ENCODE results near the gene FOXO4. TPM values are rescaled to one million over a fixed set of nuclear protein-coding genes. Genes with fewer than 3 reads are reported as not detected.

Gene FOXO4
- total and polyA plus RNA-seq, 2 of the 13 experiments (the other 11 are each of a cell fraction or from before 2014, with no cell fraction given), result 5.1 to 5.7 TPM

DNA sequence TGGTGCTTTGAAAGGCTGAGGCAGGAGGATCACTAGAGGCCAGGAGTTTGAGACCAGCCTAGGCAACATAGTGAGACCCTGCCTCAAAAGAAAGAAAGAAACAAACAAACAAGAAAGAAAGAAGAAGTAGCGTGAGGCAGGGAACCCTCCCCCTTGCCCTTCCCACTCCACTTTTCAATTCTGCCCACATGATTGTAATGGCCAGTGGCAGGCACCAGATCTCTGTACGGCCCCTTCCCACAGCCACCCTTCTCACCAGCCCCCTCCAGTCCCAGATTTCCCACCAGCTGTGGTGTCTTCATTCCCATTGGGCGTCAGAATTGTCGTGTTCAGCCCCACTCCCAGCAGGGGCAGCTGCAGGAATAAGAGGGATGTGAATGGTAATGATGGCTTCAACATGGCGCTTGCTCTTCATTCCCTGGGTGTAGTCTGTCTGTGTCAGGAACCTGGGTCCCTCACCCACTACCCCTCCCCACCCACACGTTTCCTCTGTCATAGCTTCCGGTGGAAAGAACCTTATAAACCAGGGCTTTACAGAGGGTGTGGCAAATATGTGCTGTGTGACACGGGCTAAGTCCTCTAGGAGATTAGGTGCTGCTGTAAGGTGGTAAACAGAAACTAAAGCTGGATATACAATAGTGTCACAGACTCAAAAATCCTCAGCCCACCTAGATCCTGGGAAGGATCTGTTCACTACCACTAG, 15.6 kb downstream of the FOXO4 start, which contains the start of gene IL2RG:
TSS of gene IL2RG (minus strand) at position 437 of the 703 bp plus-strand sequence. CDS start at position 399, 38 bp downstream.
- no peaks in the 10 kb centered on the region for H3K36me3 ChIP-seq (replicated peaks in 1 of 2; ENCODE audit: control insufficient read depth in 1 of 2, insufficient read depth in 2 of 2, low read length in 2 of 2)
- POLR2A ChIA-PET, result no interaction called here
- intact Hi-C loops (cut with micrococcal nuclease; ENCODE audit: unreplicated experiment) (no loop called here), in situ Hi-C loops (cut with HindIII; ENCODE audit: extremely low pct_ligation_motif_present, low pct_unique_long_range_greater_than_20kb) (no loop called here)
- CTCF ChIA-PET (ENCODE audit: low intra/inter-chr PET ratio, low total read pairs), result no interaction called here
- no peaks in the 10 kb centered on the region for H3K79me2 ChIP-seq (ENCODE audit: insufficient read depth, low read length)
- no peak within 1 kb of the TSS for H3K4me3 ChIP-seq (replicated peaks in 1 of 3; ENCODE audit: insufficient read depth in 1 of 3, low read depth in 2 of 3, low read length in 3 of 3)
- no peaks in the 10 kb centered on the region for H3K9me3 ChIP-seq (ENCODE audit: low read length)
- no peaks in the 10 kb centered on the region for H3K4me1 ChIP-seq (ENCODE audit: insufficient read depth, low read length)
- ATAC-seq, result no peak
- WGBS (ENCODE audit: low lambda C conversion rate), result 28% methylated on average over 7 of the region's 8 CpGs
- FAIRE-seq, result no peak
- H2AFZ ChIP-seq (ENCODE audit: low read length), result no peak within 1 kb of the TSS
- peak within 1 kb of the TSS; percentile 32; the same call in 1 of the 2 replicates for H3K4me2 ChIP-seq (ENCODE audit: low read depth, low read length)
- no peak within 1 kb of the TSS for H3K9ac ChIP-seq (ENCODE audit: insufficient read depth, low read depth, low read length)
- H3K27ac ChIP-seq (ENCODE audit: extremely low read length, insufficient read depth, low read length), result no peak within 1 kb of the TSS
- no peaks in the 10 kb centered on the region for H3K27me3 ChIP-seq (ENCODE audit: control insufficient read depth in 1 of 2, insufficient read depth in 2 of 2, low read length in 2 of 2)
- TF ChIP-seq ZNF263 (CRISPR knock-in tag; IDR thresholded peaks at IDR 0.05) (no peak), ZNF260 (CRISPR knock-in tag; IDR thresholded peaks at IDR 0.05; ENCODE audit: borderline replicate concordance, low read depth) (no peak), ZNF17 (CRISPR knock-in tag; IDR thresholded peaks at IDR 0.05) (no peak), JARID2 (CRISPR knock-in tag; IDR thresholded peaks at IDR 0.05; ENCODE audit: insufficient replicate concordance) (no peak), SNRNP70 (IDR thresholded peaks at IDR 0.05; ENCODE audit: low read depth, low read length) (no peak), ZBTB8A (CRISPR knock-in tag; IDR thresholded peaks at IDR 0.05; ENCODE audit: borderline replicate concordance, low read depth) (no peak)
- TF ChIP-seq, protein P1, sequence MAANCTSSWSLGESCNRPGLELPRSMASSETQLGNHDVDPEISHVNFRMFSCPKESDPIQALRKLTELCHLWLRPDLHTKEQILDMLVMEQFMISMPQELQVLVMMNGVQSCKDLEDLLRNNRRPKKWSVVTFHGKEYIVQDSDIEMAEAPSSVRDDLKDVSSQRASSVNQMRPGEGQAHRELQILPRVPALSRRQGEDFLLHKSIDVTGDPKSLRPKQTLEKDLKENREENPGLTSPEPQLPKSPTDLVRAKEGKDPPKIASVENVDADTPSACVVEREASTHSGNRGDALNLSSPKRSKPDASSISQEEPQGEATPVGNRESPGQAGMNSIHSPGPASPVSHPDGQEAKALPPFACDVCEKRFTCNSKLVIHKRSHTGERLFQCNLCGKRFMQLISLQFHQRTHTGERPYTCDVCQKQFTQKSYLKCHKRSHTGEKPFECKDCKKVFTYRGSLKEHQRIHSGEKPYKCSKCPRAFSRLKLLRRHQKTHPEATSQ (CRISPR knock-in tag; IDR thresholded peaks at IDR 0.05; ENCODE audit: borderline replicate concordance), result no peak
- BruUV-seq (replicated peaks), result no TSS peak
- DNase-seq (ENCODE audit: low spot score), result no peak
- no peaks in the 10 kb centered on the region for H4K20me1 ChIP-seq (ENCODE audit: insufficient read depth, low read length)

Measured in HepG2 (cell line).